CD4-positive, alpha-beta T cell treated with Interleukin-2 at 100 ng/mL for 4 hours (primary cell): ENCODE measurements around the gene CHCT1.
"Not testable (repeated sequence)": the region's sequence is repeated elsewhere in the genome, so short reads cannot be mapped to it uniquely, and the experiment has no call there.

Source experiments
- DNase-seq: peaks from one replicate; pipeline ENCODE4 v3.0.0-alpha.2; 2020; ENCODE audit warnings: low spot score

CHCT1 gene

GRCh38 chr17:60422162-60422665 lies at the start of gene CHCT1:
Gene CHCT1 (plus strand): TSS chr17:60422489. CDS start chr17:60422593, 104 bp downstream.
- DNase-seq: no peak

GRCh38 chr17:60372790-60373483 lies 49.4 kb upstream of the CHCT1 start:
- DNase-seq: no peak

GRCh38 chr17:60378187-60378586 lies 44.1 kb upstream of the CHCT1 start:
- DNase-seq: not testable (repeated sequence)

GRCh38 chr17:60379461-60379860 lies 42.8 kb upstream of the CHCT1 start:
- DNase-seq: not testable (repeated sequence)

GRCh38 chr17:60381958-60382357 lies 40.3 kb upstream of the CHCT1 start:
- DNase-seq: no peak

- DNase-seq: no peak
These were observed 38.9 kb upstream of the CHCT1 start for GRCh38 chr17:60383379-60383778.

- DNase-seq: not testable (repeated sequence)
These were observed 37.4 kb upstream of the CHCT1 start for GRCh38 chr17:60384921-60385320.

GRCh38 chr17:60386147-60387058 lies 35.9 kb upstream of the CHCT1 start:
- DNase-seq: no peak

GRCh38 chr17:60387666-60388065 lies 34.6 kb upstream of the CHCT1 start:
- DNase-seq: no peak

GRCh38 chr17:60388742-60389141 lies 33.5 kb upstream of the CHCT1 start:
- no peak for DNase-seq

GRCh38 chr17:60390186-60390585 lies 32.1 kb upstream of the CHCT1 start:
- no peak for DNase-seq

- DNase-seq: no peak
These were observed 31.3 kb upstream of the CHCT1 start for GRCh38 chr17:60390925-60391470.

GRCh38 chr17:60391471-60392041 lies 30.7 kb upstream of the CHCT1 start:
- no peak for DNase-seq

GRCh38 chr17:60392042-60392844 lies 30.0 kb upstream of the CHCT1 start, which contains the start of gene USP32:
Gene USP32 (minus strand): TSS chr17:60392133. CDS start chr17:60391939, 194 bp downstream.
- DNase-seq: peak; percentile 98

GRCh38 chr17:60392845-60393702 lies 29.2 kb upstream of the CHCT1 start:
- no peak for DNase-seq

GRCh38 chr17:60393840-60394723 lies 28.2 kb upstream of the CHCT1 start:
- no peak for DNase-seq

- no peak for DNase-seq
These were observed 26.7 kb upstream of the CHCT1 start for GRCh38 chr17:60395508-60396065.

GRCh38 chr17:60396412-60396811 lies 25.9 kb upstream of the CHCT1 start:
- no peak for DNase-seq
